NCI-H526 treated with DMSO at 0.1 percent for 48 hours (cell line): ENCODE results near the gene CORO2B.
"Not testable (repeated sequence)": the region's sequence is repeated elsewhere in the genome, so short reads cannot be mapped to it uniquely, and the experiment has no call there.

Experiments
- DNase-seq: peaks from one replicate; lab custom pipeline; 2025; lab: John Stamatoyannopoulos, UW

CORO2B gene

GRCh38 chr15:68730471-68730919 is 151.7 kb downstream of the CORO2B start:
- DNase-seq = peak; percentile 22

DNA sequence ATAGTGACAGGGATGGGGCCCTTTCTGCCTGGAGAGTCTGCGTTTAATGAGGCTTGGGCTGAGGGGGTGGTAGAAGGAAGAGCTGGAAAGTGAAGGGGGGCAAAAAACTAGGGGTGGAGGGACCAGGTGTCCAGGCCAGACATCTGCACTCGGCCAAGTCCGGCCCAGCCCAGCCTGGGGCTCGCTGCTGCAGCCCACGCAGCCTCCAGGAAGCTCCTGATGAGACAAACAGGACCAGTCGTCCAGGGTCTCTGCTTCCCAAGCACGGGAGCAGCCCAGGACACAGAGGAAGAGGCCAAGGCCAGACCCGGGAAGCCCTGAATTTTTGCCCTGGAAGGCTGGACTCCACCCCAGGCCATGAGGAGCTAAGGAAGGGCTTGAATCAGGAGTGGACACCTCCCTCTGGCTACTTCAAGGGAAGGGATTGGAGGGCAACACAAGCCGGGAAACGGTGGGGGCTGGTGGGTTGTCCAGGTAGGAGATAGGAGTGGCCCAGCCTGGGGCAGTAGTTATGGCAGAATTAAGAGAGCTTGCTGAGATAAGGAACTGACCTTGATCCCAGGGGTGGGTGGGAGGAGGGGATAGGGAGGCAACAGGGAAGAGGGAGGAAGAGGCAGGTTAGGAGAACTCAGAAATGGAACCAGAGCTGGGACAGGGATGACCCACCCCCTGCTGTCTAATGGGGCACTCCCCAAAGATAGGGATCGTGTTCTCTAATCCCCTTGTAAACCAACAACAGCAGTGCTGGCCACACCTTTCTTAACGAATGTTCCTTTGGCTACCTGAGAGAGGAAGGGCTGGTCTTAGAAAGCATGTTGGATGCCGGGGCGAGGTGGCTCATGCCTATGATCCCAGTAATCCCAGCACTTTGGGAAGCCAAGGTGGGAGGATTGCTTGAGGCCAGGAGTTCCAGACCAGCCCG is 152.4 kb downstream of the CORO2B start:
- DNase-seq = no peak

DNA sequence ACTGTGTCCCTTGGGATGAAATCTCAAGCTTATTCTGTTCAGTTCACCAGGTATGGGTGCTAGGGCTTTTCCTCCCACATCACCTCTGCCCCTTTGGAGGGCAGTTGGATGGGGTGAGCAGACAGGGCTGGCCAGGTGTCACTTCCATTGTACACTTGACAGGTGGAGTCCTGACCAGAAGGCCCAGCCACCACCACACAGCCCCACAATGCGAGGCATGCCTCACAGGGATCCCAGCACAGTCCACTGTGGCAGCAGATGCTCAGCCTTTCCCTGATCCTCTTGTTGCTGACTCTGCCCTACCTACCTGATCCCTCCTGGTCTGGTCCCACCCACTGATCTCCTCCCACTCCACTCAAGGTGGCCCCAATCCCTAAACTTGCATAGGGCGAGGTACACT is 153.7 kb downstream of the CORO2B start:
- DNase-seq = no peak

GRCh38 chr15:68733666-68734065 is 154.9 kb downstream of the CORO2B start:
- DNase-seq = no peak

DNA sequence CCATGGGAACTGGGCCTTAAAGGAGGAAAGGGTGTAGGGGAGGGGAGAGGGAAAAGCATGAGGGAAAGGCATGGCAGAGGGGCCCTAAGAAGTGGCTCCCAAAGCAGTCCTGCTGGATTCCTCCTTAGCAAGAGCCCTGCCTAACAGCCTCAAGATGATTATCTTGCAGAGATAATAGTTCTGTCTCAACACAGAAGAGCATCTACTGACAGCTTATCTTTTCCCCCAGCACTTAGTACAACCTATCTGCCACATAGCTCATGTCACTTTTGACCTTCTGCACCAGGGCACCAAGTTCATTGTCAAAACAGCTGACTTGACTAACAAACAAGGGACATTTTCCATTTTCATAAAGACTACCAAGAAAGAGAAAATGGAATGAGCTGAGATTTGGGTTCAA is 155.6 kb downstream of the CORO2B start:
- no peak for DNase-seq

- DNase-seq = no peak
These were observed 156.1 kb downstream of the CORO2B start for GRCh38 chr15:68734881-68735280.

DNA sequence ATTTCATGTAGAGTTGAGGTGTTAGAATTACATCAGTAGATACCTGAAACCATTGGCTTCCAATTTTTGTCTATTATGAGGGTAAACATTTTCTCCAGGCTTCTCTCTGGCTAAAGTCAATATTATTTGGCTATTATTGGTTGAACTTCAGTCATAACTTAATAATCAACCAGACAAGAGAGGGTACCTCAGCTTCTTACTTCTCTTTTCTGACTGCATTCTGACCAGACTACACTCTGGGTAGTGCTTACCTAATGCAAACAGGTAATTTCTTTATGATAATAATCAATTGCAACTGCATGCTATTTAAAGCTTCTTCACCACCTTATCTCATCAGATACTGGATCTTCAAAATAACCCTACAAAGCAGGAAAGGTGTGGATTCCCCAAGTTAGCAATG is 156.8 kb downstream of the CORO2B start:
- no peak for DNase-seq

DNA sequence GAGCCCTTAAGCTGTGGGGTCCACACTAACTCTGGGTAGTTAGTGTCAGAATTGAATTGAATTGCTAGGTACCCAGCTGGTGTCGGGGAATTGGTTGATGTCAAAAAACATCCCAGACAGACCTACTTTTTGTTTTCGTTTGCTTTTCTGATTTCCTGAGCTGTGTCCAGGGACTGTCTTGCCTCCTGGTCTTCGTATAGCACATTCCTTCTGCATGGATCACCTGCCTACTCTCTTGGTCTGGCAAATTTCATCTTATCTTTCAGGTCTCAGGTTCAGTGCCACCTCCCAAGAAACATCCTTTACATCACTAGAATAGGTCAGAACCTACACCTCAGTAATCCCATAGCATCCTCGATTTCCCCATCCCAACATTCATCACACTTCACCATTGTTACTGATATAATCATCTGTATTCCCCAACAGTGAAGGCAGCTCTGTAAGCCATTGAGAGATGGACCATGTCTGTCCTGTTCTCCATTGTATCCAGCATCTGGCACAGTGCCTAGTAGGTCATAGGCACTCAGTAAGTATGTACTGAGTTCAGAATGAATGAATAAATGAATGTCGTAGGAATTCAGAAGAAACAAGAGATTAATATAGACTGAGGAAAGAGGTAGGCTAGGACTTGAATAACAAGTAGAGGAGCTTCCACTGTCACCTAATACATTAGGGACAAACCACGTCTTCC is 160.7 kb downstream of the CORO2B start:
- DNase-seq = no peak

GRCh38 chr15:68743256-68743655 is 164.5 kb downstream of the CORO2B start:
- no peak for DNase-seq

GRCh38 chr15:68749365-68749764 is 170.6 kb downstream of the CORO2B start:
- DNase-seq = no peak

DNA sequence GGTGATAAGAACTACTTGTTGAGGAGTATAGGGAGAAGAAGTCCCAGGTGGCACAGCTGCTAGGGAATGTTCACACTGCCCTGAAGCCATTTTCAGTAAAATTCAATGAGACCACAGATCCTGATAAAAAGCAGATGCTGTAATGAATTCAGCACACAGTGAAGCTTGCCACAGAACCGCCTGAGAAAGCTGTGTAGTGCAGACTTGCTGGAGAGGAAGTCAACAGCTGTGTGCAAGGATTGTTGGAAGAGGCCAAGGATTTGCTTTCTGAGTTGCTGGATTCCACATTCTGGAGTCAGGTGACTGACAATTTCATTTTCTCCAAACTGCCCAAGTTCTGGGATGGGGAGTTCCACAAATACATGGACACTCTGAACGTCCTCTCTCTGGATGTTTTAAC is 171.0 kb downstream of the CORO2B start:
- no peak for DNase-seq

DNA sequence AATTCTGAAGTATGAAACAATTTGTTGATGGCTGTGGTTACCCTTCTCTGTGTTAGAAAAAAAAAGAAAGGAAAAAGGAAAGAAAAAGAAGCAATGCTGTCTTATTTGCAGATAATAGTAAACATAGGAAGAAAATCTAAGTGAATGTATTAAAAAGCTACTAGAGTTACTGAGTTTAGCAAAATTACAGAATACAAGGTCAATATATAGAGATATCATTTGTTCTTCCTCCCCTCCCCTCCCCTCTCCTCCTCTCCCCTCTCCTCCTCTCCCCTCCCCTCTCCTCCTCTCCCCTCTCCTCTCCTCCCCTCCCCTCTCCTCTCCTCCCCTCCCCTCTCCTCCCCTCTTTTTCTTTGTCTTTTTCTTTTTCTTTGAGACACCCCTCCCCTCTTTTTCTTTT is 172.8 kb downstream of the CORO2B start:
- no peak for DNase-seq

GRCh38 chr15:68755731-68756130 is 176.9 kb downstream of the CORO2B start:
- DNase-seq = no peak

DNA sequence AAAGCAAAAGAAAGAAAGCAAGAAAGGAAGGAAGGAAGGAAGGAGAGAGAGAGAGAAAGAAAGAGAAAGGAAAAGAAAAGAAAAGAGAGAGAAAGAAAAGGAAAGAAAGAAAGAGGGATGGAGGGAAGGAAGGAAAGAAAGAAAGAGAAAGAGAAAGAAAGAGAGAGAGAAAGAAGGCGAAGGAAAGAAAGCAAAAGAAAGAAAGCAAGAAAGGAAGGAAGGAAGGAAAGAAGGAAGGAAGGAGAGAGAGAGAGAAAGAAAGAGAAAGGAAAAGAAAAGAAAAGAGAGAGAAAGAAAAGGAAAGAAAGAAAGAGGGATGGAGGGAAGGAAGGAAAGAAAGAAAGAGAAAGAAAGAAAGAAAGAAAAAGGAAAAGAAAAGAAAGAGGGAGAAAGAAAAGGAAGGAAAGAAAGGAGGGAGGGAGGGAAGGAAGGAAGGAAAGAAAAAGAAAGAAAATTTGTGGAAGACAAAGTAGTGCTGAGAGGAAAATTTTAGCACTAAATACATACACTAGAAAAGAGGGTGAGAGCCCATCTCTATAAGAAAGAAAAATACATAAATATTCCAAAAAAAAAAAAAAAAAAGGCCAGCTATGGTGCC is 181.3 kb downstream of the CORO2B start:
- DNase-seq = not testable (repeated sequence)

DNA sequence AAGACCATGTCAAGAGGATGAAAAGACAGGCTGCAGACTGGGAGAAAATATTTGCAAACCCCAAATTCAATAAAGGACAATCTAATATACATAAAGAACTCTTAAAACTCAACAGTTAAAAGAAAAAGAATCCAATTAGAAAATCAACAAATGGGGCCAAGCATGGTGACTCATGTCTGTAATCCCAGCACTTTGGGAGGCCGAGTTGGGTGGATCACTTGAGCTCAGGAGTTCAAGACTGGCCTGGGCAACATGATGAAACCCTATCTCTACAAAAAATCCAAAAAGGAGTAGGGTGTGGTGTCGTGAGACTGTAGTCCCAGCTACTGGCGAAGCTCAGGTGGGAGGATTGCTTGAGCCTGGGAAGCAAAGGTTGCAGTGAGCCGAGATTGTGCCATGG is 184.3 kb downstream of the CORO2B start:
- DNase-seq = no peak

- no peak for DNase-seq
These were observed 185.3 kb downstream of the CORO2B start for GRCh38 chr15:68764090-68764489.

GRCh38 chr15:68765602-68766368 is 187.0 kb downstream of the CORO2B start:
- DNase-seq = no peak

- DNase-seq = no peak
These were observed 189.0 kb downstream of the CORO2B start for GRCh38 chr15:68767833-68768232.

DNA sequence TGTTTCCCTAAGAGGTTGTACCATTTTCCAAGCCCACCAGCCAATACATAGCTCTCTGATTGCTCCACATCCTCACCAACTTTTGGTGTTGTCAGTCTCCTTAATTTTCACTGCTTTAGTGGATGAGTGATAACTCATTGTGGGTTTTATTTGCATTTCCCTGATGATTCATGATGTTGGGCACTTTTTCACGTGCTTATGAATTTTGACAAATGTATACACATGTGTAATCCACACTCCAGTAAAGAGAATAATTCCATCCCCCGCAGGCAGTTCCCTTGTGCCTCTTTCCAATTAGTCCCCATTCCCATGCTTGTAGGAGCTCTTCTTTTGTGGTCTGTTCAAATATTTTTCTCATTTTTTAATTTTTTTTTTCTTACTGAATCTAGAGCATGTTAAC is 189.5 kb downstream of the CORO2B start:
- no peak for DNase-seq

GRCh38 chr15:68769702-68770101 is 190.9 kb downstream of the CORO2B start:
- DNase-seq = no peak

GRCh38 chr15:68770216-68770615 is 191.4 kb downstream of the CORO2B start:
- DNase-seq = no peak

- DNase-seq = no peak
These were observed 194.2 kb downstream of the CORO2B start for GRCh38 chr15:68773036-68773435.
